Measurements from ENCODE around the gene NOSIP.
"Not testable (repeated sequence)": the region's sequence is repeated elsewhere in the genome, so short reads cannot be mapped to it uniquely, and the experiment has no call there.

NOSIP gene

GRCh38 chr19:49580264-49581006 lies at the start of gene NOSIP:
Gene NOSIP, minus strand, starts transcription at chr19:49580556. Its CDS starts 19,865 bp downstream, at chr19:49560691.
- TF ChIP-seq CTCF (conservative IDR thresholded peaks at IDR 0.05): no peak
- peak within 1 kb of the TSS; percentile 79 for H3K27ac ChIP-seq

- peak overlapping the region; percentile 80 for H3K27ac ChIP-seq
Measured at GRCh38 chr19:49629659-49630058, 49.3 kb upstream of the NOSIP start.

GRCh38 chr19:49626226-49626625 lies 45.9 kb upstream of the NOSIP start:
- TF ChIP-seq CTCF (conservative IDR thresholded peaks at IDR 0.05): no peak
- no peak overlapping the region for H3K27ac ChIP-seq

More at GRCh38 chr19:49629659-49630058, 49.3 kb upstream of the NOSIP start:
- TF ChIP-seq CTCF (conservative IDR thresholded peaks at IDR 0.05): no peak

- no peak for TF ChIP-seq CTCF (conservative IDR thresholded peaks at IDR 0.05)
- H3K27ac ChIP-seq: no peak overlapping the region
Measured at GRCh38 chr19:49624967-49625910, 44.9 kb upstream of the NOSIP start.

- H3K27ac ChIP-seq: not testable (repeated sequence)
Measured at GRCh38 chr19:49617860-49618259, 37.5 kb upstream of the NOSIP start.

- H3K27ac ChIP-seq: no peak overlapping the region
- TF ChIP-seq CTCF (conservative IDR thresholded peaks at IDR 0.05): no peak
Measured at GRCh38 chr19:49616945-49617344, 36.6 kb upstream of the NOSIP start.

GRCh38 chr19:49616532-49616931 lies 36.2 kb upstream of the NOSIP start:
- H3K27ac ChIP-seq: no peak overlapping the region
- TF ChIP-seq CTCF (conservative IDR thresholded peaks at IDR 0.05): no peak

Measured in VCaP (cell line).